ENCODE data around the gene ALKBH3.

ALKBH3 gene

DNA sequence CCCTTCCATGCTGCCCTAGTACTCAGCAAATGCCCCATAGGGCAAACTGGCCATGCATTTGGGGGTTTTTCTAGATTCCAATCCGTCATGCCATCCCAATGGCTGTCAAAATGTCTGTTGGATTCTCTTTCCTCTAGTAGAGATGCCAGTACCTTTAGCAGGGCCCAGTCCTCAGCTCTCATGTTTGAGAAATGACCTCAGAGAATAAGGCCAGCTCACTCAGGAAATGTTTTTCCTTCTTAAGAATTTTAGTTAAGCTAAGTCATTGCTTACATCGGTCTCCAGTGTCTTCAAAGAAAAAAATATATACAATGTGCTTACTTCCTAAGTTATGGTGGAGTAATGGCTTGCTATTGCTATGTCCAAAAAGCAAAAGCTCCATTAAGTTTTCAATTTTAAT lies 14.1 kb upstream of the ALKBH3 start:
- DNase-seq (ENCODE audit: low read depth, low spot score) = no peak
- in situ Hi-C loops (cut with HindIII; ENCODE audit: low sequenced_read_pairs) = no loop called here
- TF ChIP-seq, protein P1, sequence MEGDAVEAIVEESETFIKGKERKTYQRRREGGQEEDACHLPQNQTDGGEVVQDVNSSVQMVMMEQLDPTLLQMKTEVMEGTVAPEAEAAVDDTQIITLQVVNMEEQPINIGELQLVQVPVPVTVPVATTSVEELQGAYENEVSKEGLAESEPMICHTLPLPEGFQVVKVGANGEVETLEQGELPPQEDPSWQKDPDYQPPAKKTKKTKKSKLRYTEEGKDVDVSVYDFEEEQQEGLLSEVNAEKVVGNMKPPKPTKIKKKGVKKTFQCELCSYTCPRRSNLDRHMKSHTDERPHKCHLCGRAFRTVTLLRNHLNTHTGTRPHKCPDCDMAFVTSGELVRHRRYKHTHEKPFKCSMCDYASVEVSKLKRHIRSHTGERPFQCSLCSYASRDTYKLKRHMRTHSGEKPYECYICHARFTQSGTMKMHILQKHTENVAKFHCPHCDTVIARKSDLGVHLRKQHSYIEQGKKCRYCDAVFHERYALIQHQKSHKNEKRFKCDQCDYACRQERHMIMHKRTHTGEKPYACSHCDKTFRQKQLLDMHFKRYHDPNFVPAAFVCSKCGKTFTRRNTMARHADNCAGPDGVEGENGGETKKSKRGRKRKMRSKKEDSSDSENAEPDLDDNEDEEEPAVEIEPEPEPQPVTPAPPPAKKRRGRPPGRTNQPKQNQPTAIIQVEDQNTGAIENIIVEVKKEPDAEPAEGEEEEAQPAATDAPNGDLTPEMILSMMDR (IDR thresholded peaks at IDR 0.05; ENCODE audit: low read depth, low read length) = no peak
- H3K4me3 ChIP-seq (ENCODE audit: low read depth, low read length) = no peak overlapping the region

DNA sequence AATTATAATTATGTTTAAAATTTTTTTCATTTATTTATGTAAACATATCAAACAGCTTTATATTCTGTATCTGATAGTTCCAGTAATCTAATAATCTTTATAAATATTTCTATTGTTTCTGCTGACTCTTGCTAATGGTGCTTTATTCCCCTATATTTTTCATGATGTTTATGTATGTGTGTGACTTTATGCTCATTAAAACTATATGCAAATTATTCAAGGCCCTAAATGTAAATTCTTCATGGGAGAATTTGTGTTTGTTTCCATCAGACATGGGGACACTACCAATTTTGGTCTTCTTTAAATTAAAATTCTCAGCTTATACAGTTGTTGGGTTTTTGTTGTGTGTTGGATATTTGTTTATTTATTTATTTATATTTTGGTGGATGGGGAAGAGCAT lies 13.7 kb upstream of the ALKBH3 start:
- in situ Hi-C loops (cut with HindIII; ENCODE audit: low sequenced_read_pairs) = no loop called here
- no peak for DNase-seq (ENCODE audit: low read depth, low spot score)
- TF ChIP-seq, protein P1 (IDR thresholded peaks at IDR 0.05; ENCODE audit: low read depth, low read length) = no peak
- H3K4me3 ChIP-seq (ENCODE audit: low read depth, low read length) = no peak overlapping the region

DNA sequence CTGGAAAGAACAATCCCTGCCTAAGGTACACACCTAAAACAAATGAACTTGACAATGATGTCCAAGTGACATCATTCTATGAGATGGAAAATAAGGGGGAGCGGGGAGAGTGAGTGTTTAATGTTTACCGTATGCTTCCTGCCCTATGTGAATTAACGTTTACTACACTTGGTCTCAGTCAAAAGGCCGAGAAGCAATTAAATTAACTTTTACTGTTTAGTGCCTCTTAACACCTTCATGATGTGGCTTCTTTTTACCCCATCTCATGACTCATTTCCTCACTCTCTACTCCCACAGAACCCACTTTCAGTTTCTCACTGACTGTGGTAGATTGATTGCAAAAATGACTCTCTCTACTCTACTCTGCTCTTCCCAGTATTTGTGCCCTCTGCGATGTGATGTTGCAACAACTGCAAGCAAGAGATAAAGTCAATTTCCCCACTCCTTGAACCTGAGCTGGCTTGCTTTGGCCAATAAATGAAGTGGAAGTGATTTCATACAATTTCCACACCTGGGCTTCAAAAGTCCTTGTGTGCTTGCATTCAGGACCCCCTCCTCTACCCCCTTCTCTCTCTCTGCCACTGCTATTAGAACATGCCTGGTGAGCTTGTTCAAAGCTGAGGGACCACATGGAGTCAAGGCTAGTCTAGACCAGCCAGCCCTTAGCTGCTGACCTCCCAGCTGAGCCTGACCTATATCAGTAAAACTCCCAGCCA lies 11.6 kb upstream of the ALKBH3 start:
- no peak overlapping the region for H3K4me3 ChIP-seq (ENCODE audit: low read depth, low read length)
- TF ChIP-seq, protein P1 (IDR thresholded peaks at IDR 0.05; ENCODE audit: low read depth, low read length) = no peak
- DNase-seq (ENCODE audit: low read depth, low spot score) = peak; percentile 43
- in situ Hi-C loops (cut with HindIII; ENCODE audit: low sequenced_read_pairs) = no loop called here

DNA sequence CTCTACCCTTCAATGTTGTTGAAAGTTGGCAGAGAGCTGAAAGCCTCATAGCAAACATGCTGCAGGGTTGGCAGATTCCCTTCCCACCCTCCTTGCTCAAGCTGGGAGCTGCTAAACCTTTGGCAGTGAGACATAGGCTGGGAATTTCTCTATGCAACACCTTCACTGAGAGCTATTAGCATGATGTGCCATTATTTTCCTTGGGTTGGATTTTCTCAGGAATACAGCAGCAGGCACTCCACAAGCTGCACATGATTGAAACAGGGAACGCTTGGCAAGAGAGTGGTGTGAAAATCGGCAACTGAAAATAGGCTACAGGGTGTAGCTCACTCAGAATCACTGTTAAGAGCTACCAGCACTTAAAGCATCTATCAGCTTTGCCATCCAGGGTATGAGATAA lies 9.6 kb upstream of the ALKBH3 start:
- no peak for DNase-seq (ENCODE audit: low read depth, low spot score)
- TF ChIP-seq, protein P1 (IDR thresholded peaks at IDR 0.05; ENCODE audit: low read depth, low read length) = no peak

DNA sequence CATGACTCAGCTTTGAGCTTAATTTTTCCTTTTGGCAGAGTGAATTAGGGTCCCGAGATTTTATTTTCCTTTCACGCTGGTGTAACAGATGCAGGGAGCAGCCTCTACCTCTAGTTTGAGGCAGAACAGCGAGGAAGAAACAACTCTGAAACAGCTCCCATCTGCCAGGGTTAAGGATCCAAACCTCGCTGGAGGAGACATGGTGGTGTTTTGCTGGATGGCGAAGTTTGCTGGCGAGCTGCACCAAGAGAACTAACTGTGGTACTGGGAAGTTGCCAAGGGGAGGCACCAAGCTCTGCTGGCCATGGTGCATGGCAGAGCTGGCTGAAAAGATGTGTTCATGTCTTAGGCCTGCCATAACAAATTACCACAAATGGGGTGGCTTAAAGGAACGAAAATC lies 7.6 kb upstream of the ALKBH3 start:
- H3K4me3 ChIP-seq (ENCODE audit: low read depth, low read length) = no peak overlapping the region
- in situ Hi-C loops (cut with HindIII; ENCODE audit: low sequenced_read_pairs) = no loop called here
- TF ChIP-seq, protein P1 (IDR thresholded peaks at IDR 0.05; ENCODE audit: low read depth, low read length) = no peak
- no peak for DNase-seq (ENCODE audit: low read depth, low spot score)

More for the DNA sequence above, 9.6 kb upstream of the ALKBH3 start:
- in situ Hi-C loops (cut with HindIII; ENCODE audit: low sequenced_read_pairs) = no loop called here
- H3K4me3 ChIP-seq (ENCODE audit: low read depth, low read length) = no peak overlapping the region

DNA sequence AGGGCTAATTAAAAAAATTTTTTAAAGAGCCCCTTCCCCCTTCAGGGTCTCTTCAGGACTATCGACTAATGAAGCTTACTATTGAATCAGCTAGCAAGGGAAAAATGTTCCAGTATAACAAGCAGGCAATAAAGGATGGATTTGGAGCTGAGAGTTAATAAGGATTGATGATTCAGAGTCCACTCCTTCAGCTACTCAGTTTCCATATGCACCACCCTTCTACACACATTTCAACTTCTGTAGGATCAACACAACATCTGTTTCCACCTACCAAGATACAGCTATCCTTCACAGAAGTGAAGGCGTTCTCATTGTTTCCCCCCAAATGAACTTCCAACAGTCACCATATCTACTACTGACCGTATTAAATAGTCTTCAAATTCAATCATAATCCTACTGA lies 6.6 kb upstream of the ALKBH3 start:
- TF ChIP-seq, protein P1 (IDR thresholded peaks at IDR 0.05; ENCODE audit: low read depth, low read length) = no peak
- in situ Hi-C loops (cut with HindIII; ENCODE audit: low sequenced_read_pairs) = no loop called here
- DNase-seq (ENCODE audit: low read depth, low spot score) = no peak
- H3K4me3 ChIP-seq (ENCODE audit: low read depth, low read length) = no peak overlapping the region
